Measurements from ENCODE around the gene RNF217.
"Not testable (repeated sequence)": the region's sequence is repeated elsewhere in the genome, so short reads cannot be mapped to it uniquely, and the experiment has no call there.

RNF217 gene

GRCh38 chr6:124961777-124962638 is at the start of gene RNF217:
Gene RNF217 (plus strand): TSS chr6:124962437. CDS start chr6:124962545, 108 bp downstream.
- H3K27ac ChIP-seq: no peak within 1 kb of the TSS
- no peak within 1 kb of the TSS for H3K9ac ChIP-seq
- no peak for TF ChIP-seq Cebpa-rat (IDR thresholded peaks at IDR 0.05)
- no peaks in the 10 kb centered on the region for H3K36me3 ChIP-seq
- no peaks in the 10 kb centered on the region for H4K20me1 ChIP-seq
- H3K4me2 ChIP-seq: no peak within 1 kb of the TSS
- H3K4me1 ChIP-seq: no peaks in the 10 kb centered on the region
- peaks cover 16% of the 10 kb centered on the region for H3K9me3 ChIP-seq
- no peaks in the 10 kb centered on the region for H3K27me3 ChIP-seq
- H3K4me3 ChIP-seq: no peak within 1 kb of the TSS

- no peak overlapping the region for H3K9ac ChIP-seq
- H3K4me2 ChIP-seq: no peak overlapping the region
- no peaks in the 10 kb centered on the region for H3K9me3 ChIP-seq
- no peaks in the 10 kb centered on the region for H4K20me1 ChIP-seq
- no peak overlapping the region for H3K4me3 ChIP-seq
- H3K36me3 ChIP-seq: no peaks in the 10 kb centered on the region
- TF ChIP-seq Cebpa-rat (IDR thresholded peaks at IDR 0.05): no peak
- no peak overlapping the region for H3K27ac ChIP-seq
- no peaks in the 10 kb centered on the region for H3K27me3 ChIP-seq
- no peaks in the 10 kb centered on the region for H3K4me1 ChIP-seq
Observed at GRCh38 chr6:124913056-124913455, 49.2 kb upstream of the RNF217 start.

GRCh38 chr6:124917769-124918168 is 44.5 kb upstream of the RNF217 start:
- Histone ChIP-seq H3K27me3 (no peaks in the 10 kb centered on the region), H3K9me3 (peaks cover 27% of the 10 kb centered on the region), H4K20me1 (no peaks in the 10 kb centered on the region), H3K36me3 (no peaks in the 10 kb centered on the region), H3K9ac (no peak overlapping the region), H3K4me2 (no peak overlapping the region), H3K27ac (no peak overlapping the region), H3K4me3 (no peak overlapping the region), H3K4me1 (no peaks in the 10 kb centered on the region)
- no peak for TF ChIP-seq Cebpa-rat (IDR thresholded peaks at IDR 0.05)

GRCh38 chr6:124919703-124920102 is 42.5 kb upstream of the RNF217 start:
- not testable (repeated sequence) for H4K20me1 ChIP-seq, H3K4me1 ChIP-seq, H3K4me3 ChIP-seq, H3K9ac ChIP-seq, H3K36me3 ChIP-seq, H3K27me3 ChIP-seq, H3K4me2 ChIP-seq, H3K27ac ChIP-seq
- peaks cover 27% of the 10 kb centered on the region for H3K9me3 ChIP-seq

GRCh38 chr6:124924333-124924759 is 37.9 kb upstream of the RNF217 start:
- no peak overlapping the region for H3K4me2 ChIP-seq
- H3K27me3 ChIP-seq: no peaks in the 10 kb centered on the region
- H3K4me1 ChIP-seq: no peaks in the 10 kb centered on the region
- peaks cover 24% of the 10 kb centered on the region for H3K9me3 ChIP-seq
- no peak overlapping the region for H3K27ac ChIP-seq
- H3K9ac ChIP-seq: no peak overlapping the region
- no peaks in the 10 kb centered on the region for H3K36me3 ChIP-seq
- no peak overlapping the region for H3K4me3 ChIP-seq
- no peak for TF ChIP-seq Cebpa-rat (IDR thresholded peaks at IDR 0.05)
- H4K20me1 ChIP-seq: no peaks in the 10 kb centered on the region

- Histone ChIP-seq H3K27ac (no peak overlapping the region), H3K4me2 (no peak overlapping the region), H3K36me3 (no peaks in the 10 kb centered on the region), H3K9ac (no peak overlapping the region), H3K4me1 (no peaks in the 10 kb centered on the region), H3K4me3 (no peak overlapping the region), H3K27me3 (no peaks in the 10 kb centered on the region), H4K20me1 (no peaks in the 10 kb centered on the region), H3K9me3 (peaks cover 3% of the 10 kb centered on the region)
- TF ChIP-seq Cebpa-rat (IDR thresholded peaks at IDR 0.05): no peak
Observed at GRCh38 chr6:124926435-124926834, 35.8 kb upstream of the RNF217 start.

- H3K4me1 ChIP-seq: no peaks in the 10 kb centered on the region
- H3K36me3 ChIP-seq: no peaks in the 10 kb centered on the region
- TF ChIP-seq Cebpa-rat (IDR thresholded peaks at IDR 0.05): no peak
- H4K20me1 ChIP-seq: no peaks in the 10 kb centered on the region
- no peak overlapping the region for H3K27ac ChIP-seq
- H3K27me3 ChIP-seq: no peaks in the 10 kb centered on the region
- H3K4me3 ChIP-seq: no peak overlapping the region
- no peak overlapping the region for H3K4me2 ChIP-seq
- no peak overlapping the region for H3K9ac ChIP-seq
- no peaks in the 10 kb centered on the region for H3K9me3 ChIP-seq
Observed at GRCh38 chr6:124927806-124928205, 34.4 kb upstream of the RNF217 start.

- no peaks in the 10 kb centered on the region for H3K9me3 ChIP-seq
- no peak for TF ChIP-seq Cebpa-rat (IDR thresholded peaks at IDR 0.05)
- no peaks in the 10 kb centered on the region for H3K36me3 ChIP-seq
- H4K20me1 ChIP-seq: no peaks in the 10 kb centered on the region
- H3K4me2 ChIP-seq: no peak overlapping the region
- H3K27ac ChIP-seq: no peak overlapping the region
- no peak overlapping the region for H3K4me3 ChIP-seq
- H3K4me1 ChIP-seq: no peaks in the 10 kb centered on the region
- H3K9ac ChIP-seq: no peak overlapping the region
- no peaks in the 10 kb centered on the region for H3K27me3 ChIP-seq
Observed at GRCh38 chr6:124928851-124929250, 33.4 kb upstream of the RNF217 start.

GRCh38 chr6:124937645-124938044 is 24.6 kb upstream of the RNF217 start:
- Histone ChIP-seq H4K20me1 (no peaks in the 10 kb centered on the region), H3K36me3 (no peaks in the 10 kb centered on the region), H3K4me2 (no peak overlapping the region), H3K9me3 (no peaks in the 10 kb centered on the region), H3K9ac (no peak overlapping the region), H3K27me3 (no peaks in the 10 kb centered on the region), H3K27ac (no peak overlapping the region), H3K4me3 (no peak overlapping the region), H3K4me1 (no peaks in the 10 kb centered on the region)
- TF ChIP-seq Cebpa-rat (IDR thresholded peaks at IDR 0.05): no peak

GRCh38 chr6:124941259-124941658 is 21.0 kb upstream of the RNF217 start:
- Histone ChIP-seq H4K20me1 (no peaks in the 10 kb centered on the region), H3K4me1 (no peaks in the 10 kb centered on the region), H3K4me2 (no peak overlapping the region), H3K9ac (no peak overlapping the region), H3K4me3 (no peak overlapping the region), H3K27me3 (no peaks in the 10 kb centered on the region), H3K9me3 (no peaks in the 10 kb centered on the region), H3K36me3 (no peaks in the 10 kb centered on the region), H3K27ac (no peak overlapping the region)
- no peak for TF ChIP-seq Cebpa-rat (IDR thresholded peaks at IDR 0.05)

Data from BLaER1 (cell line).